DMS153 treated with DMSO at 0.1 percent for 48 hours (cell line): ENCODE measurements around the gene NDUFAF8.

Source experiments
- DNase-seq: peaks from one replicate; lab custom pipeline; 2025; ENCODE audit not compliant: unreplicated experiment; lab: John Stamatoyannopoulos, UW

NDUFAF8 gene

DNA sequence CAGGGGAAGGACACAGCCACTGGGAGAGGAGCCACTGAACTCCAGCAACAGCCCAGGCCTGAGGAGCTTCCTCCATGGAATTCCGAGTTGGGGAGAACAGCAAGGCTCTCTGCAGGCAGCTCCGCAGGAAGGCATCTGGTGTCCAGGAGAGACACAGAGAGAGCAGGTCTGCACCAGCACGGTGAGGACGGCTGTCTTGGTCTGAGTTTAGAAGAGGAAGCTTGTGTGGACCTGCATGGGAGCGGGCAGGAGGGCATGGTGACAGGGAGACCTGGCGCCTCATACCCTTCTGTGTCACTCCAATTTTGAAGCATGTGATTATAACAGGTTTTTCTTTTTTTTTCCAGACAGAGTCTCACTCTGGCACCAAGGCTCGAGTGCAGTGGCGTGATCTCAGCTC is 49.6 kb downstream of the NDUFAF8 start:
- no peak for DNase-seq

DNA sequence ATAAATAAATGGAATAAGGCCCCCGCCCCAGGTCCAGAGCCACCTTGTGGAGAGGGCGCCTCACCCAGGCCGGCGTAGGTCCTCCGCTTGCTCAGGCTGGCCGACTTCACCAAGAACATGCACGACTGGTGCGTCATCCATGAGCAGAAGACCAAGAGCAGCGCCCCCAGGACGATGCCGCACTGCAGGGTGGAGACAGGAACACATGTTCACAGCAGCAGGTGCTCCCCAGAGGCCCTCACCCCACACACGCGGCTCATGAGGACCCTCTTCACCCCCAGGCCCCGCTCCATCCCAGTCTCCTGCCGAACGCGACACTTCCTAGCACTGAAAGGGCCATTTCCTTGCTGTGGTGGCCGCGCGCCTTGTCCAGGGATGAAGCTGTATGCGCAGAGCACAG is 50.5 kb downstream of the NDUFAF8 start:
- no peak for DNase-seq

GRCh38 chr17:81290230-81290629 is 51.1 kb downstream of the NDUFAF8 start:
- DNase-seq = no peak
